GM19395 (cell line): Measurements from ENCODE around the gene LHPP.
"Not testable (repeated sequence)": the region's sequence is repeated elsewhere in the genome, so short reads cannot be mapped to it uniquely, and the experiment has no call there.

Source experiments
- ATAC-seq: cut with Tn5 transposase; IDR thresholded peaks from one replicate; pipeline ENCODE4 v1.9.1; 2021; ENCODE audit warnings: mild to moderate bottlenecking, moderate library complexity; ENCODE audit not compliant: unreplicated experiment

The LHPP gene

DNA sequence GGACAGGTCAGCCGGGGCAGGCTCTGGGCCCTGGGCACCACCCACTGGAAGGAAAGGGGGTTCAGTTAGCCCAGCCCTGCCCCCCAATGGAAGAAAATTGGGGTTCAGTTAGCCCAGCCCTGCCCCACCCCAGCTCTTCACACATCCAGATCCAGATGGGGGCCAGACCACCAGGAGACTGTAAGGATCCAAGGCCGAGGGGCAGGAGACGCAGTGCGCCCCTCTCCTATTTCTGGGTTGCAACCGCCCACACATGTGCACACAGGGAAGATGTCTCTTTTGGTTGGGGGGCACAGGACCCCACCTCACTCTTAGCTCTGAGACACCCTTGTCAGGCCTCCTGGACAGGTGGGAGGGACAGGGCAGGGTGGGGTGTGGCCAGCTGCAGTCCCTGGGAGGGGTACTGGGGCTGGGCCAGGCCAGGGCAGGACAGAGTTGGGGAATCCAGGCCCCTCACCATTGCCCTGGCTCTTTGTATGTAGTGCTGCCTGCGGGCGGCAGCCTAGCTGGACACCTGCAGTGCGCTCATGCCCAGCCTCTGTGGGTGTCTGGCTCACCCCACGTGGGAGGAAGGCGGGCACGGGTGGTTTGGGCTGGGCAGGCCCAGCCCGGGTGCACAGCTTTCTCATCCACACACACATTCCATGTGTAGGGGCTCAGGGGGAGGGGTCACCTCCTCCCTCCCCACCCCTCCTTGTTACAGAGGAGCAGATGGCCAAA, 141.2 kb downstream of the LHPP start:
- no peak for ATAC-seq

DNA sequence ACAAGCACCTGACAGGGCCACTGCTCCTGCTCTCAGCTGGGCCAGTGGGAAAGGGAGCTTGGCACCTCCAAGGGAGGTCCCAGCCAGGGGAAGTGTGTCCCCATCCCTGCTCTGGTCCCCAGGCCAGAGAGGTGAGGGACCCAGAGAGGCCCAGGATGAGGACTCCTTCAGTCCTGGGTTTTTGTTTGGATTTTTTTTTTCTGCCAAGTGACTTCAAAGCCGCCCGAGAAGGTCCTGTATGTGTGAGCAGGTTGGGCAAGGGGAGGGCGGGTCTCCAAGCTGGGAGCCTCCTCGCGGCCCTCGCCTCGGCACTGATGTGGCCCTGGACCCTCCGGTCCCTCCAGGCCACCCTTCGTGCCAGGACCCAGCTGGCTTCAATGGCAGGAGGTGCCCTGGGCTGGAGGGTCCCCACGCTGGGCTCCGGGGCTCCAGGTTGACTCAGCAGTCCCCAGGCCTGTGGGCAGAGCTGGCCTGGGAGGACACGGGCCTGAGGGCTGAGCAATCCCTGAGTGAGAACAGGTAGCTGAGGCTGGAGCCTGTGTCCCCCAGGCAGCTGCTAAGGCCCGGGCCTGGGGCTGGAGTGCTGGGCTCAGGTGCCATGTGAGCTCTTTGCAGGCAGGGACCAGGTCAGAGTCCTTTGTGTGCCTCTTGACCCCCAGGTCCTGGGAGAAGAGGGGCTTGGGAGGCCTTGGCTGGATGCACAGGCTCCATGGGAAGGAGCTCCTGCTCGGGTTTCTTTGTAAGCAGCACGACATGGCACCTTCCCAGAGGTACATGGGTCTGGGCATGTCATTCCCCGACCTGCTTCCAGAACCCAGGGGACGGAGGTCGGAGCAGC, 142.0 kb downstream of the LHPP start:
- ATAC-seq: no peak

- ATAC-seq: no peak
These were observed 142.8 kb downstream of the LHPP start for GRCh38 chr10:124604214-124605000.

DNA sequence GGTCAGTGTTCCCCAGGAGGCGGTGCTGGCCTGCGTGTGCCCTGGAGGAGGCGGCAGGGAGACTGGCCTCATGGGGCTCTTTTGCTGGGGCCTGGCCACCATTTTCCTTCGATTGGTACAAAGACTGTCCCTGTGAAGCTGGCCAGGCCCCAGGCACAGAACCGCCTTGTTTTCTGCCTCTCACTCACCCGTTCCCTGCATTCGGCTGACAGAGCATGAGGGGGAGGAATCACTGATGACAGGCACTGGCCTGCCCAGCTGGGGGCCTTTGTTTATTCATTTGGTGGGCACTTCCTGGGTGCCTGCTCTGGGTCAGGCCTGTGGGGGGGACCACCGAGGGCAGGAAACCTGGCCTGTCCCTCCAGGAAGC, 143.4 kb downstream of the LHPP start:
- ATAC-seq: no peak

- no peak for ATAC-seq
These were observed 143.8 kb downstream of the LHPP start for GRCh38 chr10:124605481-124605855.

DNA sequence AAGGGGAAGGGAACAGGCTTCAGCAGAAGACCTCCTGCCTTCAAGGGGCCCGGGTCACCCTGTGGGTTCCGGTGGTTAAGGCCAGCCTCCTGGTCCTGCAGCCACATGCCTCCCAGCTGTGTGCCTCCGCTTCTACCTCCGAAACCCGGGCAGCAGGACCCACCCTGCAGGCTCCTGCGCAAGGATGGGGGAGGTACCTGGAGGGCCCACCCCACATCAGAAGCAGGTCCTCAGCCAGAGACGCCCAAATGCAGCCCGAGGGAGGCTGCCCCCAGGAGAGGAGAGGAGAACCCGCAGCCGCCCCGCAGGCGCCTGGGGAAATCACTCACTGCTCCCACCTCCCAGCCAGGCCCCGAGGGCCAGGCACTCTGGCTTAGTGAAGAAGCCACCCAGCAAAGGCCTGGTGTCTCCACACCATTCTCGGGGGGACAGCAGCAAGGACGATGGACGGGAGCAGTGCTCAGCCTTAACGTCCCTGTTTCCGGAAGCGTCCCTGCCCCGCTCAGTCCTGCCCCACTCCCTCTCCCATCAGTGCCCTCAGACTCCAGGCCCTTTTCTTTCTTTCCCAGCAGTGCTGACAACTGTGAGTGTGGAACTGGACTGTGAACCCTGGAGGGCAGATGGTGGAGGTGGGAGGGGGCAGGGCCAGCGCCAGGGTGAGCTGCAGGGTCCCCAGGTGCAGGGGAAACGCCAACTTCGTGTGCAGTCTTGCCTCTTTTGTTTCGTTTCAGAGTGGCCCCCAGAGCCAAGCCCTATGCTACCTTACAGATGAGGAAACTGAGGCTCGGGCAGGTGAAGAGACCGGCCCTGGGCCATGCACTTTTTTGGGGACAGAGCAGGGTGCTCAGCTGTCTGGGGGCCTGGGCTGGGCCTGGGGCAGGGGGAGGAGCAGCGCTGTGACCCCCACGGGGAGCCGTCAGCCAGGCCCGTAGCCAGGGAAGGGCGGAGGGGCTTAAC, 144.5 kb downstream of the LHPP start:
- no peak for ATAC-seq

- ATAC-seq: no peak
These were observed 145.2 kb downstream of the LHPP start for GRCh38 chr10:124606822-124607221.

- no peak for ATAC-seq
These were observed 146.1 kb downstream of the LHPP start for GRCh38 chr10:124607693-124608092.

DNA sequence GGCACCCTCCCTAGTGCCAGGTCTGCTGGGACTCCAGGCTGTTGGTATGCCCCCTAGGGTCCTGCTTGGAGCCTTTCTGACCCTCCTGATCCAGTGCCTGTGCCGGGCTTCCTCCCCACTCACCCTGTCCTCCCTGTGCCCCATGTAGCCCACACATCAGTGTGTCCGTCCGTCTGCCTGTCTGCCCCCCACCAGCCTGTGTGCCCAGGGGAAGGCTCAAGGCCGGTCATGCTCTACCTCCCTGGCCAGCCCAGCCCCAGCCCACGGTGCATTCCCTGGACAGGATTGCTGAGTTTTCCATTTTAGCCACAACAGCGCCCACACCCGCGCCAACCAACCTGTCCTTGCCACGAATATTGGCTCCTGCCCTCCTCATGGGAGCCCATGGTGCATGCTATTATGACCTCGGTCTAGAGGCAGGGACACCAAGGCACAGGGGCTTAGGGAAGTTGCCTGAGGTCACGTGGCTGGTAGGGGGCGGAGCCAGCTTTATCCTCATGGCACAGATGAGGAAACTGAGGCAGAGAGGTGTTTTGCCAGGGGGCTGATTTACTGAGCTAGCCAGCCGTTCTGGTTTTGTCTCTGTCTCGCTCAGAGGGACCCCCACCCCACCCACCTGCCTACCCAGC, 146.6 kb downstream of the LHPP start:
- ATAC-seq: no peak

DNA sequence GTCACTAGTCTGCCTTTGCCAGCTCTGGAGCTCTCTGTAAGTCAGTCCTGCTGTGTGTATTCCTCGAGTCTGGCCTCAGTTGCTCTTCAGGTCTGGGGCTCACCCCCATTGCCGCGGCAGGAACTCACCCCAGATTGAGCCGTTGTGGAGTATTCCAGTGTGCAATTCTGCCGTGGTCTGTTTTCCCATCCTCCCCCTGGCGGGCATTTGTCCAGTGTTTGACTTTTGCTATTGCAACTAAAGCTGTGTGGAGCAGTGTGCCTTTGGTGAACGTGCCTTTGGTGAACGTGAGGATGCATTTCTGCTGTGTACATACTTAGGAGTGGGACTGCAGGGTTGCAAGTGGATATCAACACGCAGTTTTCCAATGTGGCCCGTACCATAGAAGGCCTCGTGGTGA, 148.1 kb downstream of the LHPP start:
- no peak for ATAC-seq

- not testable (repeated sequence) for ATAC-seq
These were observed 148.6 kb downstream of the LHPP start for GRCh38 chr10:124610186-124610585.

- ATAC-seq: not testable (repeated sequence)
These were observed 149.2 kb downstream of the LHPP start for GRCh38 chr10:124610851-124611250.

DNA sequence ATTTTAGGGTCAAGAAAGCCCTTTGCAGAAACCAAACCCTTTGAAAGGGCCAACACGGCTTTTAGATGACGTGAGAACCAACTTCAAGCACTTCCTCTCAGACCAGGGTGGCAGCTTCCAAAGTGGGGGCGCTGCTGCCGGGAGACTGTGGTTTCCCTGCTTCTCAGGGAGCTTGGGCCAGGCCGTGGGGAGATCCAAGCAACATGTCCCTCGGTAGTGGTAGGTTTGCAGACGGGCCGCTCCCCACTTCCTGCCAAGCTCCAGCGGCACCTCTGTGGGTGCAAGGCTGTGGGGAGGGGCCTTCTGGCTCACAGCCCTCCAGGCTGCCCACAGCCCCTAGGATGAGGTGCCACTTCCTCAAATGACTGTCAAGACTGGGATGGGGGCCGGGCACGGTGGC, 150.1 kb downstream of the LHPP start:
- no peak for ATAC-seq

DNA sequence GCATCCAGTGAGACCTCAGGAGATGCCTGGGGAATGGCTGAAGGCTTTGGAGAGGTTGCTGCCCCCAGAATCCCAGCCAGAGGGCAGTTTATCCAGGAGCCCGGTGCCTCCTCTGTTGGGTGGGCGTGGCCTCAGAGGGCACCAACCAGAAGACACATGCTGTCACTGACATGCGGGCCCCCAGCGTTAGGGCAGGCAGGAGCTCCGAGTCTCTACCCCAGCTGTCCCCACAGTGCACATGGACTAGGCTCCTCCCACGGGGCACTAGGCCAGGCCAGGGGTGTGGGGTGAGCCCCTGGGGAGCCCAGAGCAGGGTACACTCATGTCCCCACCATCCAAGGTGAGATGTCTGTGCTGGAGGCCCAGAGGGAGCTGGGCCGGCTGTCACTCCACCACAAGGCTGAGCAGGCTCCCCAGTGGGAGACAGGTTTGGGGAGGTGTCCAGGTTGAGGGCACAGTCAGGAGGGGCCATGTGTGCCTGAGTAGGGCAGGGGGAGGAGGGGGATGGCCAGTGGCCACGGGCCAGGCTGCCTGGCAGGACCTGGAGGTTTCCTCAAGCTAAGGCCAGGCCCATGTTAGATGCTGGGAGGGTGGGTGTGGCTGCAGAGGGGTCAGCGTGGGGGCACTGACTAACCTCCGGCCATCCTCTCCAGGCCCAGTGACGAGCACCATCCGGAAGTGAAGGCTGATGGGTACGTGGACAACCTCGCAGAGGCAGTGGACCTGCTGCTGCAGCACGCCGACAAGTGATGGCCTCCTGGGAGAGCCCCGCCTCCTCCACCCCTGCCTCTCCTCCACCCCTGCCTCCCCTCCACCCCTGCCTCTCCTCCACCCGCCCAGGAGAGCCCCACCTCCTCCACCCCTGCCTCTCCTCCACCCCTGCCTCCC, 151.2 kb downstream of the LHPP start:
- no peak for ATAC-seq

GRCh38 chr10:124614003-124614659, 152.5 kb downstream of the LHPP start:
- peak; percentile 82 for ATAC-seq

DNA sequence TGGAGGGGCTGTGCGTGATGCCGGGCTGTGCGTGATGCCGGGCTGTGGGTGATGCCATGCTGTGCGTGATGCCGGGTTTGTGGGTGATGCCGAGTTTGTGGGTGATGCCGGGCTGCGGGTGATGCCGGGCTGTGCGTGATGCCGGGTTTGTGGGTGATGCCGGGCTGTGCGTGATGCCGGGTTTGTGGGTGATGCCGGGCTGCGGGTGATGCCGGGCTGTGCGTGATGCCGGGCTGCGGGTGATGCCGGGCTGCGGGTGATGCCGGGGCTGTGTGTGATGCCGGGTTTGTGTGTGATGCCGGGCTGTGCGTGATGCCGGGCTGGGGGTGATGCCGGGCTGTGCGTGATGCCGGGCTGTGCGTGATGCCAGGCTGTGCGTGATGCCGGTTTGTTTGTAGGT, 153.6 kb downstream of the LHPP start:
- ATAC-seq: no peak

- no peak for ATAC-seq
These were observed 154.6 kb downstream of the LHPP start for GRCh38 chr10:124616040-124616835.

- ATAC-seq: no peak
These were observed 155.2 kb downstream of the LHPP start for GRCh38 chr10:124616836-124617130.
